ENCODE measurements around the gene TGFBI. TPM values are rescaled to one million over a fixed set of nuclear protein-coding genes. Genes with fewer than 3 reads are reported as not detected.
A peak's percentile ranks its signal among the peaks of the same experiment; 100 is the strongest.

The TGFBI gene
- total and polyA plus RNA-seq, 9 of the 15 experiments (the other 6 are each of a cell fraction or from before 2014, with no cell fraction given), result 0.05 to 0.62 (median 0.08) TPM; not detected in 6

- H3K4me2 ChIP-seq (ENCODE audit: insufficient read depth, low read length), result no peak overlapping the region
- FAIRE-seq (no peak), DNase-seq (ENCODE audit: extremely low read depth in 1 of 4, low spot score in 3 of 4) (peak in 2 of 4 experiments; percentile 22 to 29), ATAC-seq (peak; percentile 43; the same call in 2 of the 3 replicates)
- 6% methylated on average over 2 of the region's 2 CpGs for WGBS (ENCODE audit: insufficient coverage, low coverage, missing lambda C conversion rate)
- no peak overlapping the region for H3K4me3 ChIP-seq
- H3K9ac ChIP-seq (ENCODE audit: insufficient read depth in 1 of 2, low read depth in 2 of 2, low read length in 2 of 2), result no peak overlapping the region
- no peaks in the 10 kb centered on the region for H3K4me1 ChIP-seq (replicated peaks in 1 of 2; ENCODE audit: control insufficient read depth in 2 of 2, insufficient read depth in 2 of 2, low read length in 2 of 2)
- no peak overlapping the region for H2AFZ ChIP-seq (ENCODE audit: low read depth, low read length)
- TF ChIP-seq CTCF (IDR thresholded peaks at IDR 0.05 in 2 of 3, conservative IDR thresholded peaks at IDR 0.05 in 1 of 3; ENCODE audit: insufficient read depth in 2 of 3, low read depth in 1 of 3, low read length in 3 of 3) (0 out of 6 replicates have a peak, but pooled peaks of 2 of the 3 experiments have one; percentile 5), ZNF408 (CRISPR knock-in tag; IDR thresholded peaks at IDR 0.05; ENCODE audit: low read depth) (no peak), ZNF263 (CRISPR knock-in tag; IDR thresholded peaks at IDR 0.05; ENCODE audit: borderline replicate concordance) (no peak)
- H3K27me3 ChIP-seq (ENCODE audit: control insufficient read depth in 2 of 2, insufficient read depth in 2 of 2, low read length in 2 of 2), result peaks cover 5 to 48% of the 10 kb centered on the region in 2 experiments
- in situ Hi-C loops (cut with MboI) (no loop called here), intact Hi-C loops (cut with micrococcal nuclease) (no loop called here)
- no TSS peak for BruUV-seq (replicated peaks)
- ChIA-PET POLR2A (interaction anchor here (0.6 kb wide), 1 partner anchor 455 kb away, joined by 5 read pairs; no protein-coding TSS in a partner anchor), CTCF (ENCODE audit: low intra/inter-chr PET ratio) (no interaction called here)
- H3K27ac ChIP-seq (ENCODE audit: extremely low read depth, low read depth, low read length), result no peak overlapping the region
- no peaks in the 10 kb centered on the region for H3K79me2 ChIP-seq (ENCODE audit: control insufficient read depth, insufficient read depth, low read length)
- no peaks in the 10 kb centered on the region for H3K9me1 ChIP-seq (ENCODE audit: control insufficient read depth, insufficient read depth, low read length)
- no peaks in the 10 kb centered on the region for H3K36me3 ChIP-seq (ENCODE audit: control insufficient read depth, insufficient read depth, low read length)
- no peaks in the 10 kb centered on the region for H3K9me3 ChIP-seq (replicated peaks; ENCODE audit: control insufficient read depth, insufficient read depth, low read depth, low read length)
- no peaks in the 10 kb centered on the region for H4K20me1 ChIP-seq (replicated peaks; ENCODE audit: control insufficient read depth, insufficient read depth, low read length)
Observed at GRCh38 chr5:136039202-136039601, 10.4 kb downstream of the TGFBI start.
